ENCODE results near the gene PLCB1.

- no peak for TF ChIP-seq GATA1 (IDR thresholded peaks at IDR 0.05; ENCODE audit: low read depth, low read length)
- TF ChIP-seq POLR2A (IDR thresholded peaks at IDR 0.05; ENCODE audit: low read length) = no peak
Measured at GRCh38 chr20:8292793-8293192, 160.7 kb downstream of the PLCB1 start.
